Dedifferentiated amniotic fluid mesenchymal stem cell (primary cell): Measurements from ENCODE around the gene RERE.
"Not testable (repeated sequence)": the region's sequence is repeated elsewhere in the genome, so short reads cannot be mapped to it uniquely, and the experiment has no call there.

Experiments
- DNase-seq: peaks from one replicate; pipeline ENCODE4 v3.0.0-alpha.2; 2016; ENCODE audit errors: extremely low spot score

The RERE gene

DNA sequence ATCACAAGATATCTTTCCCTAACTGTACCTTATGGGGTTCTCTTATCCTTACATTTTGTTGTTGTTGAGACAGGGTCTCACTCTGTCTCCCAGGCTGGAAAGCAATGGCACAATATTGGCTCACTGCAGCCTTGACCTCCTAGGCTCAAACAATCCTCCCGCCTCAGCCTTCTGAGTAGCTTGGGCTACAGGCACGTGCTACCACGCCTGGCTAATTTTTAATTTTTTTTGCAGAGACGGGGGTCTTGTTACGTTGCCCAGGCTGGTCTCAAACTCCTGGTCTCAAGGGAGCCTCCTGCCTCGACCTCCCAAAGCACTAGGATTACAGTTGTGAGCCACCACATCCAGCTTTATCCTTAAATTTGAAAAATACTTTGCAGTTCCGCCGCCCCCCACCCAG lies 10.4 kb downstream of the RERE start:
- no peak for DNase-seq

DNA sequence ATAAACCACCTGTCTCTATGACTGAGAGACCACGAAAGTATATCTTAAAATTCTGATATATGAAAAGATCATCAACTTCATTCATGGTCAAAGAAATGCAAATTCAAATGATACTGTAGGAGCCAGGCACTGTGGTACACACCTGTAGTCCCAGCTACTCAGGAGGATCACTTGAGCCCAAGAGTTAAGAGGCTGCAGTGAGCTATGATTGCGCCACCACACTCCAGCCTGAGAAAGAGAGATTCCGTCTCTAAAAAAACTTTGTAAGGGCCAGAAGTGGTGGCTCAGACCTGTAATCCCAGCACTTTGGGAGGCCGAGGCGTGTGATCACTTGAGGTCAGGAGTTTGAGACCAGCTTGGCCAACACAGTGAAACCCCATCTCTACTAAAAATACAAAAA lies 17.0 kb downstream of the RERE start:
- DNase-seq, result no peak

DNA sequence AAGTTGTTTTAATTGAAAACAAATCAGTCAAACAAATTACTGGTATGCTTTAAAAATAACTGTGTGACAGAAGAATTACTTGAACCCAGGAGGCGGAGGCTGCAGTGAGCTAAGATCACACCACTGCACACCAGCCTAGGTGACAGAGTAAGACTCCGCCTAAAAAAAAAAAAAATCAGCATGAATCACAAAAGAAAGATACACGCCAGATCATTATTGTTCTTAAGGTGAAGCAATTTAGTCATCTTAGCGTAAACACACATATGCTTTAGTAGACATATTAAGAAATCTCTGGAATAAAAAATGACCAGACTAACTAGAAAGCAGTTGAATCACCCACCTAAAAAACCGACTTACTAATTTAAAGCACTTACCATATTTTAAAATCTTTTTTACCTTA lies 20.2 kb downstream of the RERE start:
- DNase-seq, result no peak

DNA sequence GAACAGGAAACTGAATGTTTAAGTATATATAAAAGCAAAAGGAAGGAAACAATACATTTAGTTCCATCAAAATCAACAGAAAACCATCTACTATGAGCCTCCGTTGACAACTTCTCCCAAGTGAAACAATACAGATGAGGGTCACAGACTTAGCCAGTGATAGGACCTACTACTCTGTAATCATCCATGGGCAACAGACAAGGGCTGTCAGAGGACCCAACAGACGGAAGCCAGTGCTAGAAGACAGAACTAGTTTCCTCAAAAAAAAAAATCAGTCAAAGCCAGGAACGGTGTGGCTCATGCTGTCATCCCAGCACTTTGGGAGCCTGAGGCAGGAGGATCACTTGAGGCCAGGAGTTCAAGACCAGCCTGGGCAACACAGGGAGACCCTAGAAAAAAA lies 20.6 kb downstream of the RERE start:
- no peak for DNase-seq

DNA sequence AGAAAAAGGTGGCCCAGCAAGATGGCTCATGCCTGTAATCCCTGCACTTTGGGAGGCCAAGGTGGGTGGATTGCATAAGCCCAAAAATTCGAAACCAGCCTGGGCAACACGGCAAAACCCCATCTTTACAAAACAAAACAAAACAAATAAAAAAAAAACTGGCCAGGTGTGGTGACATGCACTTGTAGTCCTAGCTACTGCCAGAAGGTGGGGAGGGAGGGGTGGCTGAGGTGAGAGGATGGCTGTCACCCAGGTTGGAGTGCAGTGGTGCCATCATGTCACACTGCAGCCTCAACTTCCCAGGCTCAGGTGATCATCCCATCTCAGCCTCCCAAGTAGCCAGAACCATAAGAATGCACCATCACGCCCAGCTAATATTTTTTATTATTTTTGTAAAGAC lies 22.8 kb downstream of the RERE start:
- DNase-seq, result no peak

DNA sequence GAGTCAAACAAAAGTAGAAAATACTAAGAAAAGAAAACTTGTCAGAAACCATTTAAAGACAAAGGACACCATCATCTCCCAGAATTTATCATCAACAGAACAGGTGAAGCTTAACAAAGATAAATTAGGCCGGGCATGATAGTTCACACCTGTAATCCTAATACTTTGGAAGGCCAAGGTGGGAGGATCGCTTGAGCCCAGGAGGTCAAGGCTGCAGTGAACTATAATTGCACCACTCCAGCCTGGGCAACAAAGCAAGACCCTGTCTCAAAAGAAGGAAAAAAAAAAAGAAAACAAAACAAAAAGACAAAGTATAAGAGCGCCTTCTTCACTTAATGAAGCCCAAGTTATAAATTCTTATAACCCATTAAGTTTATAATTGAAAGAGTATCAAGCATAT lies 25.6 kb downstream of the RERE start:
- DNase-seq, result no peak

DNA sequence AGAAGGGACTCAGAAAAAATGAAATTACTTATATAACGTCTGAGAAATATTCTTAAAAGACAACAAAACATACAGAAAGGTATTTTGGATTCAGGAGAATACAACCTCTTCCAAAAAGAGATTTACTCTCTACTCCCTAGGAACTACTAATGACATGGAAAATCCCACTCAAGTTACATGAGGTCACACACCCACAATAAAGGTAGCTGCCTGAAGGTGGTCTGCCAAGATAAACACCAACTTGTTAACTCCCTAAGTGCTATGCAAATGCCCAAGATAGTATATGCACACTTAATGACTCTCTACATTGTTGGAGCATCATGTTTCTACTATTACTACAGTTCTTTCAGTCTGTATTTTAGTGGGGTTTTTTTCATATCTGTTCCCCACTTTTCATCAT lies 26.5 kb downstream of the RERE start:
- no peak for DNase-seq

DNA sequence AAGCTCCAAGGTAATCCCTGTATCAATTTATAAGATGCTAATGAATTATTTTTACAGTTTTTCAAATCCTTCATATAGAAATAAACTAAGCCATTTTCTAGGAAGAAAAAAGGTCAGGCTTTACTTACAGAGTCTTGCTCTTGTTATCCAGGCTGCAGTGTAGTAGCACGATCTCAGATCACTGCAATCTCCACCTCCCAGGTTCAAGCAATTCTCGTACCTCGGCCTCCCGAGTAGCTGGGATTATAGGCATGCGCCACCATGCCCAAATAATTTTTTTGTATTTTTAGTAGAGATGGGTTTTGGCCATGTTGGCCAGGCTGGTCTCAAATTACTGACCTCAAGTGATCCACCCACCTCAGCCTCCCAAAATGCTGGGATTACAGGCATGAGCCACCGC lies 27.0 kb downstream of the RERE start:
- DNase-seq, result no peak

DNA sequence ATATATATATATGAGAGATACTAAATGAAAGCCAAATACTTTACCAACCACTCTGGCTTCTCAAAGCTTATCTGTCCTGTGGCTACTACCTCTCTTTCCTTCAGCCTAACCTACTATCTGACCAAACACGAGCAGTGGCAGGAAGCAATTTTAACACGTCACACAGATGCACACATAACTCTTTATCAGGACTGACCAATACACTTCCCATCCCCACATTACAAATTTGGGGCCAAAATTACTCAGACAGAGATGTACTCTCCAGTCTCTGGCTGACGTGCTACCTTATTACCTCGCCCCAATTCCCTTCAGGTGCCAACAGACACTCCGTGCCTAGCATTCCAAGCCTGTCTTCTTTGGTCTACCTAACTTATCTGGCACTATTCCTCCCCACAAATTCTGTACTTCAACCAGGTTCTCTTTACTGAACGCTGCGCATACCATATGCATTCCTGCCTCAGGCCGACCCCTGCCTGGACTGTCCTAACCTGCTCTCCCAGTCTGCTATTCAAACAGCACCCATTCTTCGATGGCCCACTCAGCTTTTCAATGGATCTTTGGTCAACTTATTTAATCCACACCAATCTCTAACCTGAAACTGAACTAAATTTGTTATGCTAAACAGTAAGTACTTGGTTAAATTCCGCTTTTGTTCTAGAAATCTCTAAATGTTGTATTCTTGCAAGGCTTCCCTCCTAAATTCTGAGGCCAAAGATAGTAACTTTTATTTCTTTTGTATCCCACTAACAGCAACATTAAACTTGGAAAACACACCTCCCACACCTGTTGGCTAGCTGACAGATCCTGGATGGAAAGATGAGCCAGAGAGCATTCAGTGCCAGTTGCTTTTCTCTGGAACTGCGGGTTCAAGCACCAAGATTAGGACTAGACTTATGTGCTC lies 27.9 kb downstream of the RERE start:
- no peak for DNase-seq

DNA sequence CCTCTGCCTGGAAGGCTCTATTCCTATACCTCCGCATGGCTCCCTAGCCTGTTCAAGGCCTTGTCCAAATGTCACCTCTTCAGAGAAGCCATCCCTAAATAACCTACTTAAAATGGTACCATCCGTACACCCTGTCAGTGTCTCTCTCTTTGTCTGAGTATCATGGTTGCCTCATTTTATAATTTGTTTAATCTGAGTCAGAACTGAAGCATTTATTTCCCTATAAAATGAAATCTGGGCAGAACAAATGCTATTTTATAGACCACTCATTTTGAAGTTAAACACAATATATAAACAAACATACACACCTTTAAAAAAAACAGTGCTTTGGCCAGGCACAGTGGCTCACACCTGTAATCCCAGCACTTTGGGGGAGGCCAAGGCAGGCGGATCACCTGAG lies 30.2 kb downstream of the RERE start:
- no peak for DNase-seq

DNA sequence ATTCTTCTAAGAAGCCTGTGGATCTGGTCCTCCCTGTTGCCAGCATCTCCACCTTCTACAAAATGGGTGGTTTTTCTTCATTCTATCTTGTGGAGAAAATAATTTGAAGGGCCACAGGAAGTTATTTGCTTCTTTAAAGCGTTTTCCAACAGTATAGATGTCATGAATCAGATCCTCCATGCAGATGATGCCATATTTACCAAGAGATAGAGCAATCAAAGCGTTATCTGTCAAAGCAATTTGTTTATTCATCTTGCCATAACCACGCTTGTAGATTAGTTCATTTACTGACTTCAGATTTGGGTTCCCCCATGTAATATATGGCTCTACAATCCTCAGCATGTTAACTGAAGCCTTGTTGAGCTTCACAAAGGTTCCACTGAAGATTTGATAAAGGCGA lies 31.2 kb downstream of the RERE start:
- not testable (repeated sequence) for DNase-seq

DNA sequence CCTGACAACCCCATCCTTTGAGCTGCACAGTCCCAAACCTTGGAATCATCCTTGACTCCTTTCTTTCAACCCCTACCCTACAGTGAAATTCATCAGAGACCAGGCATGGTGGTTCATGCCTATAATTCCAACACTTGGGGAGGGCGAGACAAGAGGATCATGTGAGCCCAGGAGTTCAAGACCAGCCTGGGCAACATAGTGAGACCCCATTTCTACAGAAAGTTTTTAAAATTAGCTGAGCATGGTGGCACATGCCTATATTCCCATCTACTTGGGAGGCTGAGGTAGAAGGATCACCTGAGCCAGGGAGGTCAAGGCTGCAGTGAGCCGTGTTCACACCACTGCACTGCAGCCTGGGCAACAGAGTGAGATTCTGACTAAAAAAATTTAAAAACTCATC lies 34.5 kb downstream of the RERE start:
- DNase-seq, result no peak

DNA sequence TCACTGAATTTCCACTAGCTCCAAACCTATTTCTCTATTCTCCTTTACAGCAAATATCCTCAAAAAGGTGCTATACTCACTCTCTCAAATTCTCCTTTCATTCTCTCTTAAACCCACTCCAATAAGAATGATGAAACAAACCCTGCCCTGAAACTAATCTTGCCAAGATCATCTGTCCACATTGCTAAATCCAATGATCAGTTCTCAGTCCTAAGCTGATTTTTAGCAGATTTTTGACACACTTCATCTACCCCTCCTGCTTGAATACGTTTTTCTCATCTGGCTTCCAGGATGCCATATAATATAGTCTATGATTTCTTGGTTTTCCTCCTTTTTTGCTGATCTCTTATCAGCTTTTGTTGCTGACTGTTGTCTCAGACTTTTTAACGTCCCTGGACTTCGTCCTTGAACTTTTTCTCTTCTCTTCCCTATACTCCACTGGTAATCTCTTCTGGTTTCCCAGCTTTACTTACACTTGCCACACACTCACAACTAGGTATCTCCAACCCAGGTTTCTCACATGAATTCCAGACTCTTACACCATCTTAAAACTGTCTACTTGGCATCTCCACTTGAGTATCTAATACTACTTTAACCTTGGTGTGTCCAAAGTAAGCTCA lies 35.3 kb downstream of the RERE start:
- no peak for DNase-seq

DNA sequence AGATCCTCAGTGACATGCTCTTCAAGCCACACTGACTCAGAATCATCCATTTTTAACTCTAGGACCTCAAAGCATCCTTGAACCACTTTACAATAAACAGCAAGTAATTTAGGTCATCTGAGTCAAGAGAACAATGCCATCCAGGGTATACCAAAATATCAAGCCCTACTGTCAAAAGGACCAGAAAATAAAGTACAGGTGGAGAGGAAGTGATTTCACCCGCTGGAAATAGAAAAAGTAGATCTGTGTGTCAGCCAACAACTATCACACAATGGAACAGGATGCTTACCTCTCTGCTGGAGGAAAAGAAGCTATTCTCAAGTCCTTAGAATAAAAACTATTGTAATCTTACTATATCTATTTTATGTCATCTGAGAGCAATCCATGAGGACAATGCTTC lies 37.0 kb downstream of the RERE start:
- DNase-seq, result no peak

DNA sequence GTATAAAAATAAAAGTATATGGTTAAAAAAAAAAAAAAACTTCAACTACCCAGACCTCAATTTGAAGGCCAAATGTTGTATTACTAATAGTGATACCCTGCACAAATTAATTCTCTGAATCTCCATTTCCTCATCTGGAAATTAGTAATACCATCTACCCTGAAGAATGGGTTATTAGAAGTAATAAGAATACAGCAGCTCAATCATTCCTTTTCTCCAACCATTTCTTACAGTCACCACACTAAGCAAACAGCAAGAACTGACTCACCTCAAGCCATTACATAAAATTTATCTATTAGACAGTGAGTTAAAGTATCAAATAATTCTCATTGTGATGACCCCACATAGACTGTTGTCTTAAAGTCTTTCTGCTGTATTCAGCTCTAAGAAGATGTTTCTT lies 39.6 kb downstream of the RERE start:
- no peak for DNase-seq

DNA sequence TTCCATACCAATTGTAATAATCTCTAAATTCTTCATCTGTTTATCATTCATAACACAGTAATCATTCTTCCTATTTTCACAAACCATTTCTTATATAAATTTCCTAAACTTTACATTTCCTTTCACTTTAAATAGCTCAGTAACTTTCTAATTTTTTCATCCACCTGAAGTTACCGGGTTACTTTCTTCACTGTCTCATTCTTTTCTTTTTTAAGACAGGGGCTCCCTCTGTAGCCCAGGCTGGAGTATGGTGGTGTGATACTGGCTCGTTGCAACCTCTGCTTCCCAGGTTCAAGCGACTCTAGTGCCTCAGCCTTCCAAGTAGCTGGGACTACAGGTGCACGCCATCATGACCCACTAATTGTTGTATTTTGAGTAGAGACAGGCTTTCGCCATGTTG lies 41.3 kb downstream of the RERE start:
- DNase-seq, result no peak

DNA sequence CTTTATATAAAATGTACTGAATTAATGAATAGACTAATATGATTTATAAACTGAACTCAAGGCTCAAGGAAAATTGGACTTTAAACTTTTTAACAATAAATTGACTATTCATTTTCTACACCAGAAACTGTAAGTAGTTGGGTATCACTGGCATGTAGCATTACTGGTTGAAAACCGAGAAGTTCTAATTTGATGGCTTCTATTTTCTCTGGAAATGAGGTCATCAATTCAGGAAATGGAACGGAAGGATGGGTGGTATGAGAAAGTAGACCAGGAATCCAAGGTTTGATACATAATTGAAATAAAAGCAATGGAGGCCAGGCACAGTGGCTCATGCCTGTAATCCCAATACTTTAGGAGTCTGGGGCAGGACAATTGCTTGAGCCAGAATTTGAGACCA lies 50.4 kb downstream of the RERE start:
- no peak for DNase-seq

DNA sequence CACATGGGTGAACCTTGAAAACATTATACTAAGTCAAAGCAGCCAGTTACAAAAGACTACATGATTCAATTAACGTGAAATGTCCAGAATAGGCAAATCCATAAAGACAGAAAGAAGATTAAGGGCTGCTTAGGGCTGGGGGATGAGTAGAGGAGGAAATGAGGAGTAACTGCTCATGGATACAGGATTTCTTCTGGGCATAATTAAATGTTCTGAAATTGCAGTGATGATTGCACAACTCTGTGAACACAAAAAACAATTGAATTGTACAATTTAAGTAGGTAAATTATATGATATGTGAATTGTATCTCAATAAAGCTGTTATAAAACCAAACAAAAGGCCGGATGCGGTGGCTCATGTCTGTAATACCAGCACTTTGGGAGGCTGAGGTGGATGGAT lies 52.2 kb downstream of the RERE start:
- no peak for DNase-seq

DNA sequence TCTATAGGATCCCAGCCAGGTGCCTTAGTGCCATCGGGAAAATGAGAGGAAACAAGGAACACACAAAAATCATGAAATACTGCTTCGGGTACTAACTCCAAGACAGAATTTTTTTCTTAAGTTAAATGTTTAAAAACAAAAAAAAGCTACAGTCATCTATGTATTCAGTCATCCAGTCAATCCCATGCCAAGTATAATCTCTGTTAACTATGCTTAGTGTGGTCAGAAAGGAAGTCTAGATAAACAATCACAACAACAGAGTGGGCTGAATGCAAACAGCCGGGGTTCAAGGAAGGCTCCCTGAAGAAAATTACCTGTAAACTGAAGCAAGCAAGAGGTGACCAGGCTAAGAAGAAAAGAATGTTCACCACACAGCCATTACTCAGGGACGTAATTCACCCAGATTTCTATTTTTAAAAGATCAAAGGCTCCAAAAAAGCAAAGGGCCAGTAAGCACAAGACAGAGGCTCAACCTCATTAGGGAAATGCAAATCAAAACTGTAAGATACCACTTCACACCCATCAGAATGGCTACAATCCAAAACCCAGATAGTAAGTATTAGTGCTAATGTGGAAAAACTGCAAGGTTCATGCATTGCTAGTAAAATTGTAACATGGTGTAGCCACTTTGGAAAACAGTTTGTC lies 53.0 kb downstream of the RERE start:
- no peak for DNase-seq

DNA sequence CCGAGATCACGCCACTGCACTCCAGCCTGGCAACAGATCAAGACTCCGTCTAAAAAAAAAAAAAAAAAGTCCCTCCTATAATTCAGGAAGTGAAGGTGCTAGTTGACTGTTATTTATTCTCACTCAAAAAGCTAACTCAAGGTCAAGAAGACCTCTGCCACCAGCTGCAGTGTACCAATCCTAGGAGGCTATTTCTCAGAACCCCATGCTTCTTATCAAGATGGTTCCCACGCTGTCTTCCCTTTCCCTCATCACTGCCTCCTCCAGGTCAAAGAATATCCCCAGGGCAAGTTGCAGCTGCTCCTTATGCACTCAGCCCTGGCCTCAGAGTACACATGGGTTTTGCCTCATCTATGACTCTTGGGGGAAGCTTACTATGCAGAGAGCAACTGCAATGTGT lies 53.6 kb downstream of the RERE start:
- no peak for DNase-seq

DNA sequence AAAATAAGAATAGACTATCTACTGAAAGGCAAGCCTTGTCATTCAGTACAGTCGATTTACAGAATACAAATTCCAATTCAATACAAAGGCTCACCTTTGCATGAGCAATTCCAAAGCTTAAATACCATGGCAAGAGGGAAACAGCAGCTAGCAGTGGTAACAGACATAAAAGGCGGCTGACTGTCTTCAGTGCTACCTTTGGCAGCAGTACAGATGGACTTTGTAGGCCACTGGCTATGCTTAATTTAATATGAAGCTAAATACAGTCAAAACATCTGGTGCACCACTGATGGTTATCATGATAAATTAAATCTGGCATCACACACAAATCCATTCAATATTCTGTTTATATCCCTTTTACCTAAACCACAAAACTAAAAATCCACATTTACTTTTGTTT lies 62.4 kb downstream of the RERE start:
- no peak for DNase-seq

DNA sequence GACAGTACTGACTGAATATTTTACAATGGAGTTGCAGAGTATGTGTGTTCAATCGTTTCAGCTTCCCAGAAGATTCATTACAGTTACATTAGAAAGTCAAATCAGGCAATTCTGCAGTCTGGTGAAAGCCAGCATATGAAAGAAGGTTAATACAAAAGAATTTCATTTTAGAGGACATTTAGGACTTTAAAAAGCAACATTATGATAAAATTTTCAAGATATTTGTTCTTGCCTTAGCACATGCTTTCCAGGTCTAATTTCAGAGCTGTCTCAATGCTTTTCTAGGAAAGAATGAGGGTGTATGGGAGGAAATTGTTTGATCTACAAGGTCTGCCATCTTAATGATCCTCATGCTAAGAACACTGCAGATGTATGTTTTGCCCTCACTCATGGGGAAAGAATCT lies 63.2 kb downstream of the RERE start:
- no peak for DNase-seq

DNA sequence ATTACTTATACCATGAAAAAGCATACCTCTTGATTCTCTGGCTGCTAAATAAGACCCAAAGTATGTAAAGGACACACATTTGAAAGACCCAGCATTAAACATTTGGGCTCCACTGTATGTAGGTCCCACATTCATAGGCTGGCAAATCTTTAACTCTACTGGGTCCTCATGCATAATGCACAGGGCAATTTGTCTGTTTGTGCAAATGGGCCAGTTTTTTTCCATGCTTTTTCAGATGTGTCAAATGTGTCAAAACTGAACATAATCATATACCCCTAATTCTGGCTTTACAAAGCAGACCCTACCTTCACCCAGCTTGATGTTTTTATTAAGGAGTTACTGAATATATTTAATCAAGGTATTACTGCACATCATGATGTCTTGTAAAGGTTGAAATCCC lies 63.7 kb downstream of the RERE start:
- DNase-seq, result no peak
